Omental fat pad (tissue), 4 donors: ENCODE measurements around the gene TSHZ3. TPM values are rescaled to one million over a fixed set of nuclear protein-coding genes. Genes with fewer than 3 reads are reported as not detected.

Source experiments
- ATAC-seq: fragments of 150-250 bp; one replicate; pipeline ENCODE4 v1.9.1; 2016; ENCODE audit warnings: mild to moderate bottlenecking, moderate library complexity; ENCODE audit not compliant: low FRiP score
- DNase-seq: peaks from one replicate; pipeline ENCODE4 v3.0.0-alpha.2; 2019; ENCODE audit warnings: low spot score
- total RNA-seq, 4 donors: library from RNA; depleted of rRNA; stranded (reverse); fragments of >200 nt; gene quantifications; one replicate each; pipeline ENCODE4 v1.1.0, GENCODE V29; 2016
- TF ChIP-seq, protein P1 (sequence below), 3 donors: fragments of 450-650 bp; IDR thresholded peaks; one replicate each; pipeline ENCODE4 v1.5.1; 2016 to 2017; ENCODE audit warnings: antibody characterized with exemption in 3 of 3, mild to moderate bottlenecking in 3 of 3, moderate library complexity in 2 of 3

The TSHZ3 gene
- total RNA-seq, 4 donors from 2014 or later, result 6.3 to 10.6 (median 10.4) TPM

DNA sequence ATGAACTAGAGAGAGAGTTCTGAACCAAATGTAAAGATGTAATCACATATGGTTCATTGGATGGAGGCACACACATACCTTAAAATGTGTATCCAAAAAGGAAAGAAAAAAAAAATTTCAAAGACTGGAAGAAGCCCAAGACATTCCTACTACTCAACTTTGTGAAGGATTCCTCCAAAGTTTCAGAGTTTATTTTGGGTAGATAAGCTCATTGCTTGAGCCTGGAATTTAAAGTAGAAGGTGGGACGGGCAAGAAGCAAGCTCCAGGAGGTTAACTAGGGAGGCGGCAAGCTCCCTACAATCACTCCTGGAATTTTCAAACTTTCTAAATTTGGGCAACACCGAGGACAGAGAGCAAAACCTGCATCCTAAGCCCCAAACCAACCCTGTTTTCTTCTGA is 1.9 kb downstream of the TSHZ3 start:
- TF ChIP-seq, protein P1, sequence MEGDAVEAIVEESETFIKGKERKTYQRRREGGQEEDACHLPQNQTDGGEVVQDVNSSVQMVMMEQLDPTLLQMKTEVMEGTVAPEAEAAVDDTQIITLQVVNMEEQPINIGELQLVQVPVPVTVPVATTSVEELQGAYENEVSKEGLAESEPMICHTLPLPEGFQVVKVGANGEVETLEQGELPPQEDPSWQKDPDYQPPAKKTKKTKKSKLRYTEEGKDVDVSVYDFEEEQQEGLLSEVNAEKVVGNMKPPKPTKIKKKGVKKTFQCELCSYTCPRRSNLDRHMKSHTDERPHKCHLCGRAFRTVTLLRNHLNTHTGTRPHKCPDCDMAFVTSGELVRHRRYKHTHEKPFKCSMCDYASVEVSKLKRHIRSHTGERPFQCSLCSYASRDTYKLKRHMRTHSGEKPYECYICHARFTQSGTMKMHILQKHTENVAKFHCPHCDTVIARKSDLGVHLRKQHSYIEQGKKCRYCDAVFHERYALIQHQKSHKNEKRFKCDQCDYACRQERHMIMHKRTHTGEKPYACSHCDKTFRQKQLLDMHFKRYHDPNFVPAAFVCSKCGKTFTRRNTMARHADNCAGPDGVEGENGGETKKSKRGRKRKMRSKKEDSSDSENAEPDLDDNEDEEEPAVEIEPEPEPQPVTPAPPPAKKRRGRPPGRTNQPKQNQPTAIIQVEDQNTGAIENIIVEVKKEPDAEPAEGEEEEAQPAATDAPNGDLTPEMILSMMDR (IDR thresholded peaks at IDR 0.05), result no peak
- ATAC-seq, result no peak
- no peak for DNase-seq

DNA sequence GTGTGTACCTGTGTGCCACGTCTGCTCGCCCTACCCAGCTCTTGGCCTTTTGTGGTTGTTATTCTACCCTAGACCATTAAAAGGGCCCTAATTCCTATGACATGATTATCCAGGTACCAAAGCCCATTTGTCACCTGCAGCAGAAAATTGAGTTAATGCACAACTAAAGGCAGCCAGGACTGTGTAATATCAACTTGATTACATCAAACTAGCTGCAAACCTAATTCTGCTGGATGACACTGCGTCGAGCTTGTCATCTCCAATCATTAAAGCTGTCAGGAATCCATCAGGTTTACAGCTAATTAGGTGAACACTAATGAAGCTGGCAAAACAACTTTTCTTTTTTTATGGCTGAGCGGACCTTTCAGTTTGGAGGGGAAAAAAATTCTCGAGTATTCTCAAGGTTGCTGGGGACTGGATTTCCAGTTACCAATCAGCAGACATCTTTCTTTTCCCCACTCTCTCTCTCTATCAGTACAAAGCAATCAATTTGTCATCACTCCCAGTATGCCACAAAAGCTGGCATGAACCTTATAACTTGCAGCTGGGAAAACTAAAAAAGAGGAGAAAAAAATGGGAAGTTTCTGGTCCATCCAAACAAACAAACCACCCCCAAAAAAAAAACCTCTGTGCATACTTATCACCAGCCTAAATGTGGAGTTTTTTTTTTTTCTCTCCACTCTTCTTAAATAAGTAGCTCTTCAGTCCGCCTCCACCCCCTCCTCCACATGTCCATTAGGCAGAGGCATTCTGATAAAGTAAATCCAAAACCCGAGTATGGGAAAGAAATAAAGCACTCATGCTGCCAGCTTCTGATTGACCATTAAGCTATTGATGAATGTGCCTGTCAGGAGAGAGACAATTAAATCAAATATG is 2.8 kb downstream of the TSHZ3 start:
- no peak for DNase-seq
- ATAC-seq, result no peak
- TF ChIP-seq, protein P1 (IDR thresholded peaks at IDR 0.05), result no peak

DNA sequence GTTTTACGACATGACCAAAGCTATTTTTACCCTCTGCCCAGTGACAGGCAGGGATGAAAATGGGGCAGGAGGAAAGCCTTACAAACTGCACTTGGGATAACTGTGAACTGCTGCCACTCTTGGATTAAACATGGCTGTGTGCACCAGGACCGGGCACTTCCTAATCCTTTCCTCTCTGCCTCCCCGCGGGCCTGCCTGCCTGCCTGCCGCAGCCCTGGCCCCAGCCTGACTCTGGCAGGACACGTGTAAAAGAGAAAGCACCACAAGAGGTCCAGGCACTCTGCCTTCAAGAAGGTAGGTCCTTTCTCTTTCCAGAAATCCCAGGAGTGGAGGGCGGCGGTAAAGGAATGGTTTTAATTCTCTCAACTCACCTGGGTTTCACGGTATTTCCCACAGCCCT is 4.8 kb downstream of the TSHZ3 start:
- TF ChIP-seq, protein P1 (IDR thresholded peaks at IDR 0.05), result no peak
- DNase-seq (no peak), ATAC-seq (no peak)

DNA sequence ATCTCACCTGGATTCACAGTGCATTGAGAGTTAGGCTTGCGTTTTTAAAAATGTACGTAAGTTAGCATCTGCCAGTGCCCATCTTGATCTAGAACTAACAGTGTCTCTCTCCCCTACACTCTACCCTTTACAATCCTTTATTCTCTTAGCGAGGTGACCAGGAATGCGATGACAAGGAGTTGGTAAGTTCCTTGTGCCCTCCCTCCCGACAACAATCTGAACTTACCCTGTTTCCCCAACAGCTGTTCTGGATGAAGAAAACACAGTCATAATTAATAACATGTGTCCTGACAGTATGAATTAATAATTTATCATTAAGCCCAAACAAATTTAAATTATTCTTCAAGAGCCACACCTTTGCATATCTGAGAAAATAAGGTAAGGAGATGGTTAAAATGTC is 6.3 kb downstream of the TSHZ3 start:
- ATAC-seq (no peak), DNase-seq (no peak)
- TF ChIP-seq, protein P1 (IDR thresholded peaks at IDR 0.05), result no peak

DNA sequence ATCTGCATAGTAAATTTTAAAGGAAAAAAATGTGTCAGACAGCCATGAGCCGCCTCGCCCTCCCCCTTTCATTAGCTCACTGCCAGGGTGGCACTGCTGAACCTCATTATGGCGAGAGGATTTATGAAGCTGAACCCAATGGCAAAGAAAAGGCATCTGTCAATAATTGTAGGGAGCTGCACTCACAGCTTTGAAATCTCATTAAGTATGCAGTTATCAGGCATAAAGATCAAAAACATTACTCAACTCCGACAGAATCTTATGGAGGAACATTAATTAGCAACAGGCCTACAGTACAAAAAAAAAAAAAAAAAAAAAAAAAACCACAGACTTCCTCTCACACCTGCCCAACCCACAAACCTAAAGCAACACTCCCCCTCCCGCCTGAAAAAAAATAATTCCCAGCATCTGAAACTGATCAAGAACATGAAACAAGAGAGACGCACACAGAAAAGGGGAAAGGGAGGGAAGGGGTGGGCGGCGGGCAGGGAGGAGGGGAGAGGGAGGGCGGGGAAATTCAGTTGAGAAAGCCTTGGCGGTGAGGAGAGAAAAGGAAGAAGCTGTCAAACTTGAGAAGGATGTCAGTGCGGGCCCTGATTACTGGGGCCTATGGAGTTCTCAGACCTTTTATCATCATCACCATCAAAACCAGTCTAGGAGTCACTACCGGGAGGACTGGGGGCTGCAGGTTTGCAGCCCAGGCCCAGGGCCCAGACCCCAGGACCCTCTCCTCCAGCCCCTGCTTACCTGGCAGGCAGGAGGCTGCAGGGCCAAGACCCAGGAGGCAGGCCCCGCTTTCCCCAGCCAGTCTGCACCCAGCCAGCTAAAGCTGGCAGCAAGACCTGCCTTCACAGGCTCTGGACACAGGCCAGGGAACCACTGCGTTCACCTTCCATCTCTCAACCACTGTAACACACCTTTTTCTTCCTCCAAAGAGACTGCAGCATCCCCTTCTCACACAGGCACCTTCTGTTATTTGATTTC is 8.9 kb downstream of the TSHZ3 start:
- TF ChIP-seq, protein P1 (IDR thresholded peaks at IDR 0.05), result no peak
- DNase-seq (no peak), ATAC-seq (no peak)

DNA sequence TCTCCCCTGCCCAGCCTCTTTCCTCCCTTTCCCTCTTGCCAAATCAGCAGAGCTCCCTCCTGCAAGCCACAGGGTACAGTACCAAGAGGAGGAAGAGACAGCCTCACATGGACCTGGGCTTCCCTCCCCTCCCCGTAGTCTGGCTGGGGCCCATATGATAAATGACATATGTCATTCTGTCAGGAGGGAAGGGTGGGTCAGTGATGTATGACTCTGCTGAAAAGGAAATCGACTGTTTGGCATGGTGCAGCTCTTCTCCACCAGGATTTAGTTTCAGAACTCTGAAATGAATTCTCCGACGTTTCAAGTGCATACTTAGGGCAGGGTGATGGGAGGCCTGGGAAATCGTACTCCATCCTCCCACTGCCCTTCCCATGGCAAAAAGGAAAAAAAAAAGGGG is 9.8 kb downstream of the TSHZ3 start:
- ATAC-seq (no peak), DNase-seq (no peak)
- TF ChIP-seq, protein P1 (IDR thresholded peaks at IDR 0.05), result no peak
